ENCODE data around the gene DONSON. TPM values are rescaled to one million over a fixed set of nuclear protein-coding genes. Genes with fewer than 3 reads are reported as not detected.
A peak's percentile ranks its signal among the peaks of the same experiment; 100 is the strongest.

Gene DONSON
- total RNA-seq, 1 experiment from 2014 or later, result 35.3 TPM

DNA sequence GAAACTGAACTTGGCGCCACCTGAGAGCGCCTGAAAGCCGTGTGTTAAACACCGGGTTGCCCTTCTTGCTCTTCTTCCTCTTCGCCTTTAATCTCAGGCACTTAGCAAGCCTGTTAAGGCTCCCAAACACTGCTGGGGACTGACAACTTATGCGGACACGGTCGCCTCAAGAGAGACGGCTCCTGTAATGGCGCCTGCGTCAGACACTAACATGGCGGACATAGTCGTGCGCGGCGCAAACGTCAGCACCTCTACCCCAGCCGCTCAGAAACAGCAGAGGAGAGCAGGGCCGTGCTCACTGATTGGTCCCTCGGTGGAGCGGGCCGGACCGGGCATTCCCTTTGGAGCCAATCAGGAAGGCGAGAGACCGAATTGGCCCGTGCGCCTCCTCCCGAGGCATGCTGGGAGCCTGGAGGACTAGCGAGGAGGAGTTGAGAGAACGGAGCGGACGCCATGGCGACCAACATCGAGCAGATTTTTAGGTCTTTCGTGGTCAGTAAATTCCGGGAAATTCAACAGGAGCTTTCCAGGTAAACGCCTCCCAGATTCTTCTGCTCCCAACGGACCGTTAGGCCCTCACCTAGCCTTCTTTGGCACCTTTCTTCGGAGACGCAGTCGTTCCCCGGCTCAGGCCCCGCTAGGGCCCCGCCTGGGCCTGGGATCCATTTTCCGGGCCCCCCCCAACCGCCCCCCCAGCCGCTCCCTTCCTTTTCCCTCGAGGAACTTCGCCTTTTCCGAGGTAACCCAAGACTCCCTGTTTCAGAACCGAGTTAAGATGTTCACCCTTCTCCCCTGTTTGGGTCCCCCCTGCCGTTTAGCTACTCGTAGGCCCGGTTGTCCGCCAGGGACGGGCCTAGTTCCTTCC lies 45.6 kb downstream of the DONSON start, which contains the start of gene SON:
Gene SON (plus strand): TSS at position 399 of the 865 bp plus-strand sequence. CDS start 55 bp downstream, at position 454.
- no peak within 1 kb of the TSS for H2AK5ac ChIP-seq (ENCODE audit: insufficient read length, low read length)
- H2AFZ ChIP-seq (ENCODE audit: low read length), result peak within 1 kb of the TSS; percentile 53
- H4K91ac ChIP-seq (ENCODE audit: insufficient read length, low read depth, low read length), result no peak within 1 kb of the TSS
- peaks cover 5% of the 10 kb centered on the region for H3K79me1 ChIP-seq (ENCODE audit: insufficient read depth, low read depth, low read length, poor library complexity, severe bottlenecking)
- H3K27ac ChIP-seq (ENCODE audit: insufficient read length, low read depth, low read length), result peak within 1 kb of the TSS; percentile 98
- H2BK15ac ChIP-seq (ENCODE audit: low read depth, low read length), result no peak within 1 kb of the TSS
- H3K27me3 Mint-ChIP-seq (ENCODE audit: low read depth), result no peaks in the 10 kb centered on the region
- TF ChIP-seq CTCF (conservative IDR thresholded peaks at IDR 0.05), result no peak
- H3K27ac Mint-ChIP-seq, result peak within 1 kb of the TSS; percentile 100
- peak within 1 kb of the TSS; percentile 23 for H2BK12ac ChIP-seq (ENCODE audit: insufficient read length, low read depth, low read length)
- H4K5ac ChIP-seq (ENCODE audit: insufficient read length, low read depth, low read length), result peak within 1 kb of the TSS; percentile 79
- peaks cover 24 to 27% of the 10 kb centered on the region in 2 experiments for H3K4me1 Mint-ChIP-seq
- H3K9me3 ChIP-seq (ENCODE audit: control insufficient read depth, low read depth, low read length), result no peaks in the 10 kb centered on the region
- peak within 1 kb of the TSS; percentile 7; the same call in 1 of the 2 replicates for H3K4ac ChIP-seq (ENCODE audit: low read depth, low read length)
- H2BK5ac ChIP-seq (ENCODE audit: insufficient read length, low read length), result peak within 1 kb of the TSS; percentile 91
- H3K23me2 ChIP-seq (ENCODE audit: insufficient read length, low read depth, low read length, poor library complexity, severe bottlenecking), result no peaks in the 10 kb centered on the region
- H2BK20ac ChIP-seq (ENCODE audit: low read depth, low read length, poor library complexity, severe bottlenecking), result no peak within 1 kb of the TSS
- no peaks in the 10 kb centered on the region for H3K27me3 ChIP-seq (ENCODE audit: insufficient read depth, low read length)
- H3K9me3 Mint-ChIP-seq, result no peaks in the 10 kb centered on the region; a peak in 1 of 5 replicates
- H3K4me2 ChIP-seq (ENCODE audit: insufficient read depth, insufficient read length, low read length), result peak within 1 kb of the TSS; percentile 98
- H3K23ac ChIP-seq (ENCODE audit: insufficient read length, low read depth, low read length), result no peak within 1 kb of the TSS
- no peaks in the 10 kb centered on the region for H3K4me1 ChIP-seq (ENCODE audit: insufficient read depth, low read length)
- no peaks in the 10 kb centered on the region for H4K20me1 ChIP-seq (ENCODE audit: control insufficient read depth, insufficient read depth, insufficient read length)
- WGBS (ENCODE audit: extremely low coverage, insufficient read length, low lambda C conversion rate), result no CpG with 5 or more reads among the region's 57 CpGs
- peak within 1 kb of the TSS; percentile 100 for H3K9ac ChIP-seq (ENCODE audit: extremely low read depth, insufficient read length, low read length)
- H3K36me3 Mint-ChIP-seq (ENCODE audit: insufficient read depth in 1 of 3, low read depth in 3 of 3), result peaks cover 26 to 60% (median 42%) of the 10 kb centered on the region in 3 experiments
- peak within 1 kb of the TSS; percentile 97 to 99 for H3K4me3 Mint-ChIP-seq
- peak within 1 kb of the TSS; percentile 99 for H3K18ac ChIP-seq (ENCODE audit: insufficient read length, low read depth, low read length)
- H3K14ac ChIP-seq (ENCODE audit: insufficient read depth, low read length), result peak within 1 kb of the TSS; percentile 97
- peak within 1 kb of the TSS; percentile 95 for H3T11ph ChIP-seq (ENCODE audit: low read length)
- H2BK120ac ChIP-seq (ENCODE audit: low read depth, low read length, poor library complexity, severe bottlenecking), result peak within 1 kb of the TSS; percentile 79
- H3K79me2 ChIP-seq (ENCODE audit: insufficient read depth, low read length), result peaks cover 43% of the 10 kb centered on the region
- peak; percentile 99 for DNase-seq
- no peak within 1 kb of the TSS for H4K8ac ChIP-seq (replicated peaks; ENCODE audit: insufficient read length, low read depth, low read length)
- H3K56ac ChIP-seq (ENCODE audit: insufficient read length, low read depth, low read length), result peak within 1 kb of the TSS; percentile 98

Measured in H9 (cell line).